Lower lobe of right lung (tissue), 2 donors: Measurements from ENCODE around the gene SDHAF4. TPM values are rescaled to one million over a fixed set of nuclear protein-coding genes. Genes with fewer than 3 reads are reported as not detected.

Experiments
- ATAC-seq, 2 donors: fragments of 200-7000 bp; cut with Tn5 transposase; one replicate each; pipeline ENCODE4 v1.9.1; 2020 to 2022; ENCODE audit warnings: mild to moderate bottlenecking in 2 of 2, moderate library complexity in 2 of 2
- DNase-seq: peaks from one replicate; pipeline ENCODE4 v3.0.0-alpha.2; 2020
- H3K27ac ChIP-seq: fragments of 200-600 bp; one replicate; pipeline ENCODE4 v1.8.0; 2022
- H3K27me3 ChIP-seq: fragments of 200-600 bp; one replicate; pipeline ENCODE4 v1.8.0; 2022; ENCODE audit warnings: low read depth
- H3K36me3 ChIP-seq: fragments of 200-600 bp; one replicate; pipeline ENCODE4 v1.8.0; 2022; ENCODE audit warnings: mild to moderate bottlenecking
- H3K4me1 ChIP-seq: fragments of 200-600 bp; one replicate; pipeline ENCODE4 v1.8.0; 2022
- H3K4me3 ChIP-seq: fragments of 200-600 bp; one replicate; pipeline ENCODE4 v1.8.0; 2022; ENCODE audit warnings: mild to moderate bottlenecking
- H3K9me3 ChIP-seq: fragments of 200-600 bp; one replicate; pipeline ENCODE4 v1.8.0; 2022
- CTCF ChIP-seq: fragments of 200-600 bp; IDR thresholded peaks from one replicate; pipeline ENCODE4 v1.8.0; 2022; ENCODE audit warnings: antibody characterized with exemption, mild to moderate bottlenecking
- intact Hi-C: fragments of 100-400 bp; cut with DNase I; formaldehyde crosslinking; loops from one replicate; pipeline ENCODE4 v1.11.0; 2022
- total RNA-seq: library from RNA; stranded (reverse); fragmentation: NEBNext Ultra II Directional; extraction: Animal tissue kit (Norgen Biotek cat#: 25700); gene quantifications from one replicate; pipeline ENCODE4 v1.2.1, GENCODE V29; 2021
- donor health status: DM: no; HTN: yes; CAD: no; lungs with severe emphysema.

The SDHAF4 gene
- total RNA-seq, 1 donor from 2014 or later = 10.8 TPM

- Histone ChIP-seq H3K4me1 (peaks cover 15% of the 10 kb centered on the region), H3K36me3 (peaks cover 10% of the 10 kb centered on the region), H3K27me3 (no peaks in the 10 kb centered on the region), H3K9me3 (no peaks in the 10 kb centered on the region), H3K4me3 (no peak overlapping the region), H3K27ac (no peak overlapping the region)
- TF ChIP-seq CTCF = no peak
- DNase-seq (no peak), ATAC-seq (no peak)
- intact Hi-C loops = no loop called here
Observed at GRCh38 chr6:70563530-70563929, 3.2 kb upstream of the SDHAF4 start.

- DNase-seq (no peak), ATAC-seq (no peak)
- no peak for TF ChIP-seq CTCF
- Histone ChIP-seq H3K36me3 (peaks cover 4% of the 10 kb centered on the region), H3K9me3 (no peaks in the 10 kb centered on the region), H3K4me1 (peaks cover 3% of the 10 kb centered on the region), H3K27me3 (no peaks in the 10 kb centered on the region), H3K4me3 (no peak overlapping the region), H3K27ac (no peak overlapping the region)
- intact Hi-C loops = no loop called here
Observed at GRCh38 chr6:70574643-70575042, 7.9 kb downstream of the SDHAF4 start.

- Histone ChIP-seq H3K36me3 (peaks cover 16% of the 10 kb centered on the region), H3K9me3 (no peaks in the 10 kb centered on the region), H3K4me3 (no peak overlapping the region), H3K27me3 (no peaks in the 10 kb centered on the region), H3K4me1 (peaks cover 3% of the 10 kb centered on the region), H3K27ac (no peak overlapping the region)
- ATAC-seq (peak; percentile 72 to 85), DNase-seq (no peak)
- TF ChIP-seq CTCF = no peak
- intact Hi-C loops = no loop called here
Observed at GRCh38 chr6:70575899-70576495, 9.3 kb downstream of the SDHAF4 start.

GRCh38 chr6:70586114-70586513 is 19.4 kb downstream of the SDHAF4 start:
- Histone ChIP-seq H3K4me1 (no peaks in the 10 kb centered on the region), H3K36me3 (peaks cover 51% of the 10 kb centered on the region), H3K9me3 (no peaks in the 10 kb centered on the region), H3K4me3 (no peak overlapping the region), H3K27ac (no peak overlapping the region), H3K27me3 (no peaks in the 10 kb centered on the region)
- no peak for ATAC-seq
- intact Hi-C loops = no loop called here
- TF ChIP-seq CTCF = no peak
- no peak for DNase-seq

GRCh38 chr6:70590400-70590799 is 23.7 kb downstream of the SDHAF4 start:
- no peak for TF ChIP-seq CTCF
- Histone ChIP-seq H3K9me3 (no peaks in the 10 kb centered on the region), H3K4me1 (no peaks in the 10 kb centered on the region), H3K27me3 (no peaks in the 10 kb centered on the region), H3K27ac (no peak overlapping the region), H3K36me3 (peaks cover 17% of the 10 kb centered on the region), H3K4me3 (no peak overlapping the region)
- DNase-seq (no peak), ATAC-seq (no peak)
- intact Hi-C loops = no loop called here
